NCI-H524 (cell line): Measurements from ENCODE around the gene MUC2.
A peak's percentile ranks its signal among the peaks of the same experiment; 100 is the strongest.

Experiments used
- DNase-seq, 2 experiments: peaks; one replicate each; lab custom pipeline; 2025; lab: John Stamatoyannopoulos, UW

The MUC2 gene

DNA sequence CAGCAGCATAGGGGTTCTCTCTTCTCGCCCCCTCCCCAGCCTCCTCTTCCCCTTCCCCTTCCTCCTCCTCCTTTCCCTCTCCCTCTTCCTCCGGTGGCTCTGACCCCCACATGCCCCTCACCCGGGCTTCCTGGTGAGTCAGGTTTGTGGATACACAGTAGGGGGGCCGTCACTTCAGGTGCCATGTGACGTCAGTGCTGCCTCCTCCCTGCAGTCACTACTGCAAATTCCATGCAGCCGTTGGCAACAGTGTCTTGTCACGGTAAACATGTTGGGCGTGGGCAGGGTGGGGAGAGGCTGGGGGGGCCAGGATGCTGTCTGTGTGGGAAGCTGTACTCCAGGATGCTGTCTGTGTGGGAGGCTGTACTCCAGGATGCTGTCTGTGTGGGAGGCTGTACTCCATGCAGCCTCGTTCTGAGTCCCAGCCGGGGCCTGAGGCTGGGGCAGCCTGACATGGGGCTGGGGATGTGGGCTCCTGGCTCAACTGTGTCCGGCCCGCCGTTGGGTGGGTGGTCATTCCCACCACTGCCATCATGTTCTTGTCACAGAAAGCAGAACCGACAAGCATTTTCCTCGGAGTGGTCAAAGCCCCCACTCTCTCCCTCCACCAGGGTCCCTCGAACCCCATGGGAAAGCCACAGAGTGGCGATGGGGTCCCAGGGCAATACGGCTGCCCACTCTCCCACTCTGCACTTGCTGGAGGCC, 2.4 kb upstream of the MUC2 start:
- no peak for DNase-seq

DNA sequence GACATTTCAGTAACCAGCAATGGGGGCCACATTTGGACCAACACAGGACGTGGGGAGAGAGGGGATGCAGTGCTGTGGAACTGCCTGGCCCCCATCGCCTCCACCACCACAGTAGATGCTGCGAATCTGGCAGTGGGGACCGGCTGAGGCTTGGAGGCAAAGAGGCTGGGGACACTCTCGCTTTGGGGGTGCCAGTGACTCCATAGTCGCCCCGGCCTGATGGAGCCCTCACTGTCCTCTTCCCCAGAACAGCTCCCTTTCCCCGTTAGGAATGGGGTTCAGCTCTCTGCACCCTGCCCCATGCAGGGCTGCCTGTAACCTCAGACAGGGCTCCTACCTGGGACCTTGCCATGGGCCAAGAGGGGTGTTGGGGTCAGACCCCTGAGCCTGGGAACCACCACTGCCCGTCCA, 1.8 kb upstream of the MUC2 start:
- DNase-seq, result no peak

DNA sequence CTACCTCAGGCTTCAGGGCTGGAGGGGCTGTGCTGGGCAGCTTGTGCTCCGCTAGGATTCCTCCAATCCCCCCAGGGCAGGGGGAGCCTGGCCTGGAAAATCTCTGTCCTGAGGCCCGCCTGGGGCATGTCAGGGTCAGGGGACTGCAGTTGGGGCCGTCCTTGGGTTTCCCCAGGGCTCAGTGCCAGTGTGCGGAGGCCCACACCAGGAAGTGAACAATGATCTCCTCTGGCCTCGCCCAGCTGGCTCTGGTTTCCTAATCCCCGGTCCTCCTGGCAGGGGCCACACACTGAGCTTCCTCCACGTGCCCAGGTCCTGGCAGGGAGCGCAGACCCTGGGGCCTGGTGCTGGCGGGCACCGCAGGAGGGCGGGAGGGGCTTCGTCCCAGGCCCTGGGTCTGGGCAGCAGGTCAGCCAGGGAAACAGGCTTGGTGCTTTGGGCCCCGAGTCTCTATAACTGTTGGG, 1.4 kb upstream of the MUC2 start:
- peak in 1 of 2 experiments; percentile 29 for DNase-seq

DNA sequence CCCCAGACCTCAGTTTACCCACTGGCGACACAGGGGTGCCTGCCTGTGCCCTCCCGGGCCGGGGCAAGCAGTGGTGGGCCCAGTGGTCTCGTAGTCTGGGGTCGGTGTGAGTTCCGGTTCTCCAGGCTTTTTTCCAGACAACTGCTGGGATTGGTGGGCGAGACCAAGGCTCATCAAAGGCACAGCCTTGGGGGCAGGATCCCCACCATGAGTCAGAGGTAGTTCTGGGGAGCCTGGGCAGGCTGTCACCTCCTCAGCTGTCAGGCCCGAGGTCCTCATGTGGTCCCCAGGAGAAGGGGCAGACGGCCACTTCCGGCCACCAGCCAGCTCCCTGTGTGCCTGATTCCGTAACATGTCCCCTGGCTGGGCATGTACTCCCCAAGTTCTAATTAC, 827 bp upstream of the MUC2 start:
- DNase-seq, result no peak

DNA sequence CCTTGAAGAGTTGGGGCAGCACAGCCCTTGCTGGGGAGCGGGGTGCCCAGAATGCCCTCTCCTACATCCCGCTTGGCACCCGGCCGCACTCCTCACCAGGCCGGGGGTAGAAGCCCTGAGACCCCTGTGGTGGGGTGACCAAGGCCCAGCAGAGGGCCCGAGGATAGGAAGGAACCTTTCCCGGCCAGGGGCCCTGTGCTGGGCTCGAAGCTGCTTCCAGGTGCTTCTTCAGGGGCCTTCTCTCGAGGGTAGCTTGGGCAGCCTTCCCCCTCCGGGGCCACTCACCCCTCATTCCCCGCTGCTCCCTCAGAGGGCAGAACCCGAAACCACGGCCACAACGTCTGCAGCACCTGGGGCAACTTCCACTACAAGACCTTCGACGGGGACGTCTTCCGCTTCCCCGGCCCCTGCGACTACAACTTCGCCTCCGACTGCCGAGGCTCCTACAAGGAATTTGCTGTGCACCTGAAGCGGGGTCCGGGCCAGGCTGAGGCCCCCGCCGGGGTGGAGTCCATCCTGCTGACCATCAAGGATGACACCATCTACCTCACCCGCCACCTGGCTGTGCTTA, 752 bp downstream of the MUC2 start:
- no peak for DNase-seq

DNA sequence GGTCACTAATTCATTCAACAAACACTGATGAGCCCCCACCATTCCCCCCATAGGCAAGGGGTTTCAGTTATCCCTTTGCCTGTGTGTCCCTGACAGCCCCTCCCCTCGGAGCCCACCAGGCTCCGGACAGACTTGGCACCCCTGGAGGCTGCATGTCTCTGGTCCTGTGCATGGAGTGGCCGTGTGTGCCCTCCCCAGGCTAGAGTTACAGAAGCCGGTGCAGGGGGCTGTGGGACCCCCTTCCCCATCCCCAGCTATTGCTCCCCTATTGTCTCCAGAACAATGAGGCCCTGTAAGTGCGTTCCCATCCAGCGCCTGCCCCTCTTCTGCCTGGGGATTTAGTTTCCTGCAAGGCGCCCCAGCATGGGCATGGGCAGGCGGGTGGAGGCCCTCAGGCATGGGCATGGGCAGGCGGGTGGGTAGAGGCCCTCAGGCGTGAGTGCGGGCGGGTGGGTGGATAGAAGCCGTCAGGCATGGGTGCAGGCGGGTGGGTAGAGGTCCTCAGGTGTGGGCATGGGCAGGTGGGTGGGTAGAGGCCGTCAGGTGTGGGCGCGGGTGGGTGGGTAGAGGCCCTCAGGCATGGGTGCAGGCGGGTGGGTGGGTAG, 1.5 kb downstream of the MUC2 start:
- no peak for DNase-seq

- no peak for DNase-seq
These were observed 2.4 kb downstream of the MUC2 start for GRCh38 chr11:1077033-1077416.

GRCh38 chr11:1077417-1078119, 2.9 kb downstream of the MUC2 start:
- DNase-seq, result no peak

- no peak for DNase-seq
These were observed 3.5 kb downstream of the MUC2 start for GRCh38 chr11:1078191-1078601.

- no peak for DNase-seq
These were observed 7.1 kb downstream of the MUC2 start for GRCh38 chr11:1081601-1082311.

DNA sequence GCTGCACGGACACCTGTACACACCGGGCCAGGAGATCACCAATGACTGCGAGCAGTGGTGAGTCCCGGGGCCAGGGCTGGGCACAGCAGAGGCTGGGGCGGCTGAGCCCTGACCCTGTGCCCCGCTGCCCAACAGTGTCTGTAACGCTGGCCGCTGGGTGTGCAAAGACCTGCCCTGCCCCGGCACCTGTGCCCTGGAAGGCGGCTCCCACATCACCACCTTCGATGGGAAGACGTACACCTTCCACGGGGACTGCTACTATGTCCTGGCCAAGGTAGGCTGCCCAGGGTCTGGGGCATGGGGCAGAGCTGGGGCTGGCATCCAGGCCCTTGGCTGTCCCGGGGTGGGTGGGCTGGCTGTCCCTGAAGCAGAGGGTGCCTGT, 7.7 kb downstream of the MUC2 start:
- no peak for DNase-seq

DNA sequence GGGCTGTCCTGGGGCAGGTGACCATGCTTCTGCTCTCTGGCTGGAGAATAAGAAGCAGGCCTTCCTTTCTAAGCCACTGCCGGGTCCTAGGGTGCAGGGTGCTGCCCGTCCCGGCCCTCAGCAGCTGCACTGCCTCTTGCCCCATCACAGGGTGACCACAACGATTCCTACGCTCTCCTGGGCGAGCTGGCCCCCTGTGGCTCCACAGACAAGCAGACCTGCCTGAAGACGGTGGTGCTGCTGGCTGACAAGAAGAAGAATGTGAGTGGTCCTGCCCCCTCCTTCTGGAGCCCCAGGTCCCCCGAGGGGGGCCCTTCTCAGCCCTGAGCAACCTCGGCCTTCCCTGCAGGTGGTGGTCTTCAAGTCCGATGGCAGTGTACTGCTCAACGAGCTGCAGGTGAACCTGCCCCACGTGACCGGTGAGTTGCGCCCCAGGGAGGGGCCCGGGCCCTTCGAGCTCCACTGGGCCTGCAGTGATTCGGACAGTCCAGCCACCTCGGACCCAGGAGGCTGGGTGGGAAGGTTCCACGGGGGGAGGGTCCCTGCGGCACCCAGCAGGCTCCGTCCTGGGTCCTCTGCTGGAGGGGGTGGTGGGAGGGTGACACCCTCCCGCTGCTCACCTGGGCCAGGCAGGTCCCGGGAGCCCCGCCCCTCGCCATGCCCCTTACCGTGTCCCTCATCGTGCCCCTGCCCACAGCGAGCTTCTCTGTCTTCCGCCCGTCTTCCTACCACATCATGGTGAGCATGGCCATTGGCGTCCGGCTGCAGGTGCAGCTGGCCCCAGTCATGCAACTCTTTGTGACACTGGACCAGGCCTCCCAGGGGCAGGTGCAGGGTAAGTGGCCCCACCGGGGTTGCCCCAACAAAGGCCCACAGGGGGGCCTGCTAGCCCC, 8.3 kb downstream of the MUC2 start:
- DNase-seq, result no peak

DNA sequence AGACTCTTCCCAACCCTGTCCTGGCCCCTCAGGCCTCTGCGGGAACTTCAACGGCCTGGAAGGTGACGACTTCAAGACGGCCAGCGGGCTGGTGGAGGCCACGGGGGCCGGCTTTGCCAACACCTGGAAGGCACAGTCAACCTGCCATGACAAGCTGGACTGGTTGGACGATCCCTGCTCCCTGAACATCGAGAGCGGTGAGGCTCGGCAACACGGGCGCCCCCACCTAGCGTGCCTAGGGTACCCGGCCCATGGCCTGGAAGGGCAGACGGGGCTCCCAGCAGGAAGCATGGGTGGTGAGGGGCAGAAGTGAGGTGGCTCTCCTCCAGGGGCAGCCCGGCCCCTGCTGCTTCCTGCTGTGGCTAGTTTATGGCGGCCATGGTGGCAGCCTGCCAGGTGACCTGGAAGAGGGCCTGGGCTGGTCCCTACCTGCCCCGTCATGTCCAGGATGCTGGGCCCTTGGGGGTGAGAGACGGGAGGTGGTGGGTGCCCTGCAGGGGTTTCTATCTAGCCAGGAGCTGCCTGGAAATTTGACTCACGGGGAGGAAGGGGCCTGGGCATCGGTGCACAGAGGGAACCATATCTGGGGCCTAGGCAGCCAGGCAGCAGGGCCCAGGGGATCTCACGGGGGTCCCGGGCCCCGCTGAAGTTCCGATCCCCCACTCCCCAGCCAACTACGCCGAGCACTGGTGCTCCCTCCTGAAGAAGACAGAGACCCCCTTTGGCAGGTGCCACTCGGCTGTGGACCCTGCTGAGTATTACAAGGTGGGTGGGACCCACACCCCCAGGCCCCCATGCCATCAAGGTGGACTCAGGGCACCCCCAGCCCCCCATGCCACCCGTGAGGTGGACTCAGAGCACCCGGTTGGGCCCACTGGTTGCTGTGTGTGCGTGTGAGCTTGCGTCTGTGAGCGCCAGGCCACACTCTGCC, 9.2 kb downstream of the MUC2 start:
- DNase-seq, result no peak

DNA sequence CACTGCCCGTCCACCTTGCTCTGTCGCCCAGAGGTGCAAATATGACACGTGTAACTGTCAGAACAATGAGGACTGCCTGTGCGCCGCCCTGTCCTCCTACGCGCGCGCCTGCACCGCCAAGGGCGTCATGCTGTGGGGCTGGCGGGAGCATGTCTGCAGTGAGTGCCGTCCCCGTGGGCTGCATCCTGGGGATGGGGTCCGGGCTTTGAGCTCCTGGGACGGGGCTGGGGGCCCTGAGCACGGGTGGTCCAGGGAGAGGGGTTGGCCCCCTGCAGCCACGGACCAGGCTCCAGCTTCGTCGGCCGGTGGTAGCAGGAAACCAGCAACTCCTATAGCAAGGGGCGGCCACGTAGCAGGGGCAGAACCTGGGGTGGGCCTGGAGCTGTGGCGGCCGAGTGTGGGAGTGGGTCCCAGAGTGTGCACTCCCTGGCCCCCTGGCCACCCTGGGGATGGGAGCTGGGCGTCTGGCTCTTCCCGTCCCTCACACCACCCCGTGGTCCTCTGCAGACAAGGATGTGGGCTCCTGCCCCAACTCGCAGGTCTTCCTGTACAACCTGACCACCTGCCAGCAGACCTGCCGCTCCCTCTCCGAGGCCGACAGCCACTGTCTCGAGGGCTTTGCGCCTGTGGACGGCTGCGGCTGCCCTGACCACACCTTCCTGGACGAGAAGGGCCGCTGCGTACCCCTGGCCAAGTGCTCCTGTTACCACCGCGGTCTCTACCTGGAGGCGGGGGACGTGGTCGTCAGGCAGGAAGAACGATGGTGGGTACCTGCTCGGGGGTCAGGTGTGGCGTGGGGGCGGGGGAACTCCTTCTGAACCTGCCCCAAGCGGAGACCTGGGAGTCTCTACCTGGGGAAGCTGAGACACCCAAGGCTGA, 10.1 kb downstream of the MUC2 start:
- no peak for DNase-seq

DNA sequence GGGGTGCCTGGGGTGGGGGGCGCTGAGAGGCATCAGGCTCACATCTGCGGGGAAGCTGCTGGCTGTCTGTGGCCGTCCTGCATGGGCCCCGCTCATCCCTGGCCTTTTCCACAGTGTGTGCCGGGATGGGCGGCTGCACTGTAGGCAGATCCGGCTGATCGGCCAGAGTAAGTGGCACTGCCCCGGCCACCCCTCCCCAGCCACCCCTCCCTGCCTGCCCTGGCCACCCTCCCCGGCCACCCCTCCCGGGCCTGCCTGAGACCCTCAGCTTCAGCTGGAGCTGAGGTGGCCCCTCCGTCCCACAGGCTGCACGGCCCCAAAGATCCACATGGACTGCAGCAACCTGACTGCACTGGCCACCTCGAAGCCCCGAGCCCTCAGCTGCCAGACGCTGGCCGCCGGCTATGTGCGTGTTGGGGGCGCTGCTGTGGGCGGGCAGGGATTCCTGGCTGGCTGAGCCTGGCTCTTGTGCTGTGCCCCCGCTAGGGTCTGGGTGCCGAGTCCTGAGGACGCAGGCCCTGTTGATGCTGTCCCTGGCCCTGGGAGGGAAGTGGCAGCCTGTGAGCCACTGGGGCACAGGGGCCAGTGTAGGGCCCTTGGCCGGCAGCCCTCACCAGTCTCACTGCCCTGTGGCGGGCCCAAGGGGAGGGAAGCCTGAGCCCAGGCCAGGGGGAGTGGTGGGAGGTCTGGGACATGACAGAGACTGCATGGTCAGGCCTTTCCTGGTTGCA, 10.9 kb downstream of the MUC2 start:
- no peak for DNase-seq

- DNase-seq, result no peak
These were observed 11.8 kb downstream of the MUC2 start for GRCh38 chr11:1086171-1087102.

DNA sequence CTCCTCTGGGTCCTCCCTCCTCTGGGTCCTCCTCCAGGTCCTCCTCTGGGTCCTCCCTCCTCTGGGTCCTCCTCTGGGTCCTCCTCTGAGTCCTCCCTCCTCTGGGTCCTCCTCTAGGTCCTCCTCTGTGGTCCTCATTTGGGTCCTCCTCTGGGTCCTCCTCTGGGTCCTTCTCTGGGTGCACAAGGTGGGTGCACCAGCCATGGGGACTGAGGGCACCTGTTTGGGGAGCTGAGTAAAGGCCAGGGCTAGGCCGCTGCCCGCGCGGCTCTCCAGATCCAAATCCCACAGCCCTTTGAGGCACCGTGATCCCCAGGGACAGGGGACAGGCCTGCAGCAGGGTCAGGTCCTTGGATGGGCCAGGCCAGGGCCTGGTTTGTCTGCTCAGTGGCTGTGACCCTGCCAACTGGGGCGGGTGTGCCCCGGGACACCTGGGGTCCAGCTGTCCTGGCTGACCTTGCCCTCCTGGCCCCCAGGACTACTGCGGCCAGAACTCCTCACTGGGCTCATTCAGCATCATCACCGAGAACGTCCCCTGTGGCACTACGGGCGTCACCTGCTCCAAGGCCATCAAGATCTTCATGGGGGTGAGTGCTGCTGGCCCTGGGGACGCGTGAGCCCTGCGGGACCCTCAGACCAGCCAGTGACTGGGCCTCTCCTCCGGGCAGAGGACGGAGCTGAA, 12.7 kb downstream of the MUC2 start:
- no peak for DNase-seq
